NCI-H524 treated with DMSO at 0.1 percent for 48 hours (cell line): ENCODE data around the gene PARD6B.
"Not testable (repeated sequence)": the region's sequence is repeated elsewhere in the genome, so short reads cannot be mapped to it uniquely, and the experiment has no call there.

Source experiments
- DNase-seq: peaks from one replicate; lab custom pipeline; 2025; lab: John Stamatoyannopoulos, UW

The PARD6B gene

GRCh38 chr20:50703651-50704438, 27.5 kb upstream of the PARD6B start:
- not testable (repeated sequence) for DNase-seq

DNA sequence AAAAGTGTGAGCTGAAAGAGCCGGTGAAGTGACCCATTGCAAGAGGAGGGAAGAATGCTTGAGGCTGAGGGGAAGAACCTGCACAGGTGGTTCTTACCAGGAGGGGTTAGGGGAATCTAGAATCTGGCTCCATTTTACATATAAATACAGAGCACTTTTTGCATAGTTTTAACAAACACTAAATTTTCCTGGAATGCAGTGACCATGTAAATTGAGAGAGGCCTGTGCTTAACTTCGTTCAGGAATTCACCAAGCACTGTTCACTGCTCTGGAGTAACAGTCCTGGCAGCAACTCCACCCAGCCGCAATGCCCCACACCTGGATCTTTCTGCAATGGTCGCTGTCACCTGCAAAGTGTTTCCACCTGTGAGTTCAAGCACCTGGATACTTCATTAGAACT, 26.9 kb upstream of the PARD6B start:
- no peak for DNase-seq

- no peak for DNase-seq
Measured at GRCh38 chr20:50704971-50705370, 26.4 kb upstream of the PARD6B start.

DNA sequence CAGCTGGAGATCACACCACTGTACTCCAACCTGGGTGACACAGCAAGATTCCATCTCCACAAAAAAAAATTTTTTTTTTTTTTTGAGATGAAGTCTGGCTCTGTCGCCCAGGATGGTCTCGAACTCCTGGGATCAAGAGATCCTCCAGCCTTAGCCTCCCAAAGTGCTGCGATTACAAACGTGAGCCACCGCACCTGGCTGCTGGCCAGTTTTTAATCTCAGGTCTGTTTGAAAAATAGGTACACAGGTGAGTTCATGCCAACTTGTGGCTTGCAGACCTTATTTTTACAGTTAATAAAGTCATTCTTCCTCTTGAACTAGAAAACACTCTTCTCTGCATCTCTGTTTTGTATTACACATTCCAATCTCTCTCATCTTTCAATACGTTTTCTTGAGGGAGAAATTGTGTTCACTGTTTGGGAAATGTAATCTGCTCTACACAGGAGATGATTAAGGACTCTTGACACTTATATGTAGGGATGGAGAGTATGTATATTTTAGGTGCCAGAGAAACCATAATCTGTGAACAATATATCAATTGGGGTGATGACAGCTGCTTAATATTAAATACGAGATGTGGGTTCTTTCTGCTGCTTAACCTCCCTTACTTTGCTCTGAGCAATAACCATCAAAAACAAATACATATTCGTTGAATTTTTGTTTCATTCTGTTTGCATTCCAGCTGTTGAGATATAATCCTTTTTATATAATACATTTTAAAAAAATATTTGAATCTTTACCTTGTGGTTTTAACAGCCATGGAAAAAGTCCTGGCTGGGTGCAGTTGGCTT, 22.3 kb upstream of the PARD6B start:
- no peak for DNase-seq

GRCh38 chr20:50709636-50709973, 21.8 kb upstream of the PARD6B start:
- DNase-seq = no peak

DNA sequence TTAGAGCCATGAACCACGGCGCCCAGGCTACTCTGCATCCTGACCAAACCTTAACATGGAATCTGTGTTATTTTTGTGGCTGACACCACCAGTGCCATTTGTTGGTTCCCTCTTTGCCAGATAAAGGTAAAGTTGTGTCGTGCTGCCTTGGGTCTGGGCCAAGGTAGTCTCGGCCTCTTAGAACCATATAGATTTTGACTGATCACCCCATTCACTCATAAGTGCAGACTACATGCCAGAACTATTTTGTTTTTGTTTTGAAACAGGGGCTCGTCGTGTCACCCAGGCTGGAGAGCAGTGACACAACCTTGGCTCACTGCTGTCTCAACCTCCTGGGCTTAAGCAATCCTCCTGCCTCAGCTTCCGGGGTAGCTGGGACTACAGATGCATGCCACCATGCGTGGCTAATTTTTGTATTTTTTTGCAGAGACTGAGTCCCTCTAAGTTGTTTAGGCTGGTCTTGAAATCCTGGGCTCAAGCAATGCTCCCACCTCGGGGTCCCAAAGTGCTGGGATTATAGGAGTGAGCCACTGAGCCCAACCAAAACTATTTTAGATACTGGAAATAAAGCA, 20.8 kb upstream of the PARD6B start:
- no peak for DNase-seq

GRCh38 chr20:50711113-50711825, 20.1 kb upstream of the PARD6B start:
- no peak for DNase-seq

GRCh38 chr20:50712771-50713656, 18.4 kb upstream of the PARD6B start:
- no peak for DNase-seq

DNA sequence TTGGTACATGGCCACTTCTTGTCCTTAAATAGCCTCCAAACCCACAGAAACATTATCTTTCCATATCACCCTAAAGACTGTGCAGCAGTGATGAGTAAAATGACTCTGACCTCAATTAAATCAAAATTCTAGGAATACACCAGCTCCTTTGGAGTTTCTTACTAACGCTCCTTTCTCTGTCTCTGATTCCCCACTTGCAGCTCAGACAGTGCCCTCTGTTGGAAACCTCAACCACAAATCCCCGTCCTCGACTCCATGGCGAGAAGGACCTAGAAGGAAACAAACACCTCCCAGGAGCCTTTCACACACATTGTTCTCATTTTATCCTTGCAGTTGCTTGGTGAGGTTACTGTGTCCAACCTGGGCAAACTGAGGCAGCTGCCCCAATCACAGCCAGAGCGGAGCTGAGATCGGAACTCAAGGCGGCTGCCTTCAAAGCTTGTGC, 17.7 kb upstream of the PARD6B start:
- DNase-seq = no peak

DNA sequence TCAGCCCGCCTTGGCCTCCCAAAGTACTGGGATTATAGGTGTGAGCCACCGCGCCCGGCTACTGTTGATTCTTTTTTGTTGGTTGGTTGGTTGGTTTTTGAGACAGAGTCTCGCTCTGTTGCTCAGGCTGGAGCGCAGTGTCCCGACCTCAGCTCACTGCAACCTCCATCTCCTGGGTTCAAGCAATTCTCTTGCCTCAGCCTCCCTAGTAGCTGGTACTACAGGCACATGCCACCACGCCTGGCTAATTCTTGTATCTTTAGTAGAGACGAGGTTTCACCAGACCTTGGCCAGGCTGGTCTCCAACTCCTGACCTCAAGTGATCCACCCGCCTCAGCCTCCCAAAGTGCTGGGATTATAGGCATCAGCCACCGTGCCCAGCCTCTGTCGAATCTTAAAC, 17.0 kb upstream of the PARD6B start:
- not testable (repeated sequence) for DNase-seq

DNA sequence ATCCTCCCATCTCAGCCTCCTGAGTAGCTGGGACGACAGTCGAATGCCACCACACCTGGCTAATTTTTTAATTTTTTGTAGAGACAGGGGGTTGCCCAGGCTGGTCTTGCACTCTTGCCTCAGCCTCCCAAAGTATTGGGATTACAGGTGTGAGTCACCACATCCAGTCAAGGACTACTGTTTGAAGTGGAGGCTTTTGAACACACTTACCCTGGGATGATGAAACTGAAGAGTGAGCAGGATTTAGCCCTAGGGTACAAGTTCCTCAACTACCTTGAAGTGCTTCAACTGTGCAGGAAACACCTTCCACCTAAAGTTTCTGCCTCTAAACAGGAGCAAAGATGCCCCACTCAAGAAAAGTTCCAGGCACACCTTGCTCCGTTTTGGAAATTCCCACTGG, 15.7 kb upstream of the PARD6B start:
- DNase-seq = no peak

DNA sequence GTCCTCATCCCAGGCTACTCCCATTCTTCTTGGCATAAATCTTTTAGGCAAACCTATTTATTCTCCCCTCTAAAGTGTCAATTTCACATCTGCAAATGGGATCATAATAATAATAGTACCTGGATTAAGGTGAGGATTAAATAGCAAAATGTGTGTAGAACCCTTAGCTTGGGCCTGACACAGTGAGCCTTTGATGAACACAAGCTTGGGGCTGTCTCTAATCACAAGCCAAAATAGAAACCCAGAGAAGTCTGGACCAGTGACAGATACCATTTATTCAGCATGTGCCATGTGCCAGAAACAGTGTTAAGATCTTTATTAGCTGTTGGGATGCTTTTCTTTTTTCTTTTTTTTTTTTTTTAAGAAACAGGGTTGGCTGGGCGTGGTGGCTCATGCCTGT, 14.9 kb upstream of the PARD6B start:
- no peak for DNase-seq

- no peak for DNase-seq
Measured at GRCh38 chr20:50717312-50717711, 14.1 kb upstream of the PARD6B start.

DNA sequence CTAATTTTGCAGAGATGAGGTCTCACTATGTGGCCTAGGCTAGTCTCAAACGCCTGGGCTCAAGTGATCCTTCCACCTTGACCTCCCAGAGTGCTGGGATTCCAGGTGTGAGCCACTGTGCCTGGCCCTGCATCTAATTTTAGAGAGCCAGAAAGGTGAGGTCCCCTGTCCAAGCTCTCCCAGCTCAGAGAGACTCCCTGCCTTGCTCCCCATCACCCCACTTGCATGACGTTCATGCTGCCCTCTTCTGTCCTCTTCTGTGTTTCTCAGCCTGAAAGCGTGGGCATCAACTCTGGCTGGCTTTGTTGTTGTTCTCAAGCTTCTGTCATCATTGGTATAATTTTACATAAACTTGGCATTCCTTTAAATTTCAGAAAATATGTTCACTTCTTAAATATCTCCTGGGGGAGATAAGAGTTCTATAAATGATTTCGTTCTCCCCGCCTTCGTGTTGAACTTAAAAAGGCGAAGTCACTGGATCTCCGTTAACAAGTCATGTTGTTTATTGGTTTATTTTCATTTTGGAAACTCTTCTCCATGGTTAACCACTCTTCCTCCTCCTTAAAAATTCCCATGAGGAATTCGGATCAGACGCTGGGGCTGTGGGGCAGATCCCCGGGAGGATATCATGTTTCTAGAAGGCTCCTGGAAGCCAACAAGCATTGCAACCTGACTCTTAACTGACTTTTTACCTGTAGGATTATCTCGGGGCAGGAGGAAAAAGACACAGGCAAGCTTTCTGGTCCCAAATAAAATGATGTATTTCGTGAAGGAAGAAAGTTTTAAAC, 13.2 kb upstream of the PARD6B start:
- no peak for DNase-seq

DNA sequence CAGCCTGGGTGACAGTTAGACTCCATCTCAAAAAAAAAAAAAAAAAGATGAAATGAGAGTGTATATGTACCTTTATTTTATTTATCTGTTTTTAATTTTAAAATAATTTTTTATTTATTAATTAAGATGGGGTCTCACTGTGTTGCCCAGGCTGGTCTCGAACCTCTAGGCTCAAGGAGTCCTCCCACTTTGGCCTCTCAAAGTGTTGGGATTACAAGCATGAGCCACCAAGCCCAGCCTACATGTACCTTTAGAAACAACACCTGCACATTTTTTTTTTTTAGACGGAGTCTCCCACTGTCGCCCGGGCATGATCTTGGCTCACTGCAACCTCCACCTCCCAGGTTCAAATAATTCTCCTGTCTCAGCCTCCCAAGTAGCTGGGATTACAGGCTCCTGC, 12.1 kb upstream of the PARD6B start:
- no peak for DNase-seq

- no peak for DNase-seq
Measured at GRCh38 chr20:50720026-50720425, 11.4 kb upstream of the PARD6B start.

DNA sequence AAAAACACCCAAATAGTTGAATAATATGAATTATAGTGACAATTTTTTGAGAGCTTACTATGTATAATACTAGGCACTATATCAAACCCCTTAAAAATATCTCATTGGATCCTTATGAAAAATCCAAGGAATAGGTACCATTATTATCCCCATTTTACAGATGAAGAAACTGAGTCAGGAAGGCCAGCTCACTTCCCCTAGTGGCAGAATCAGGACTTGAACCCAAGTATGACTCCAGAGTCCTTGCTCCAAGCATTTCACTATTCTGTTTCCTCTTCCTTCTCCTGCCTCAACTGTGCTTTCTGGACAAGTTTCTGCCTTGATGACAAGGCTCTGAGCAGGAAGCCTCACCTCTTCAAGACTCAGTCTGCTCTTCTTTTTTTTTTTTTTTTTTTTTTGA, 10.8 kb upstream of the PARD6B start:
- DNase-seq = no peak

DNA sequence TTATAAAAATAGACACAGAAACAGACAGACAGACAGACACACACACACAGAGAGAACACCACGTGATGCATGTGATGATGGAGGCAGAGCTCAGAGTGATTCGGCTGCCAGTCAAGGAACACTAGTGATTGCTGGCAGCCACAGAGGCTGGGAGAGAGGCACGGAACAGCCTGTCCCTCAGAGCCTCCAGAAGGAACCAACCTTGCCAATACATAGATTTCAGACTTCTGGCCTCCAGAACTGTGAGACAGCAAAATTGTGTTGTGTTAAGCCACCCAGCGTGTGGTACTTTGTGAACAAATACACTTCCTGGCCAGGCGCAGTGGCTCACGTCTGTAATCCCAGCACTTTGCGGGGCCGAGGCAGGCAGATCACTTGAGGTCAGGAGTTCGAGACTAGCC, 9.5 kb upstream of the PARD6B start:
- no peak for DNase-seq

DNA sequence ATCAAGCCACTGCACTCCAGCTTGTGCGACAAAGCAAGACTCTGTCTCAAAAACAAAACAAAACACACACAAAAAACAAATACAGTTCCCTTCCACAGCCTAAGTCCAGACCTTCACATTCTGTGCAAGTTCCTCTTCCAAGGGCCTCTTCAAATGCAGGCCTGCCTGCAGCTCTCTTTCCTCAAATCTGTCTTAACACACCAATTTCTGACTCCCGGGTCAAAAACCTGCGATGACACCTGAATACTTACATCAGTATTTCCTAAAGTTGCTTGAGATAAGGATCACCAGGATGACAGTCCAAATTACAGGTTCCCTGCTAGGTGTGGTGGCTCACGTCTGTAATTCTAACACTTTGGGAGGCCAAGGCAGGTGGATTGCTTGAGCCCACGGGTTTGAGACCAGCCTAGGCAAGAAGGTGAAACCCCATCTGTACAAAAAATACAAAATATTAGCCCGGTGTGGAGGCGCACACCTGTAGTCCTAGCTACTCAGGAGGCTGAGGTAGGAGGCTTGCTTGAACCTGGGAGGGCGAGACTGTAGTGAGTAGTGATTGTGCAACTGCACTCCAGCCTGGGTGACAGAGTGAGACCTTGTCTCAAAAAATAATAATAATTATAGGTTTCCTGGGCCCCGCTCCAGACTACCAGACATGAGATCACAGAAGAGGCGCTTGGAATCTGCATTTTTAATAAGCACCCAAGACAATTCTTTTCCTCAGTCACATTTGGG, 8.8 kb upstream of the PARD6B start:
- DNase-seq = no peak

- DNase-seq = no peak
Measured at GRCh38 chr20:50723672-50724071, 7.7 kb upstream of the PARD6B start.
